ENCODE measurements around the gene CPE.

Gene CPE

DNA sequence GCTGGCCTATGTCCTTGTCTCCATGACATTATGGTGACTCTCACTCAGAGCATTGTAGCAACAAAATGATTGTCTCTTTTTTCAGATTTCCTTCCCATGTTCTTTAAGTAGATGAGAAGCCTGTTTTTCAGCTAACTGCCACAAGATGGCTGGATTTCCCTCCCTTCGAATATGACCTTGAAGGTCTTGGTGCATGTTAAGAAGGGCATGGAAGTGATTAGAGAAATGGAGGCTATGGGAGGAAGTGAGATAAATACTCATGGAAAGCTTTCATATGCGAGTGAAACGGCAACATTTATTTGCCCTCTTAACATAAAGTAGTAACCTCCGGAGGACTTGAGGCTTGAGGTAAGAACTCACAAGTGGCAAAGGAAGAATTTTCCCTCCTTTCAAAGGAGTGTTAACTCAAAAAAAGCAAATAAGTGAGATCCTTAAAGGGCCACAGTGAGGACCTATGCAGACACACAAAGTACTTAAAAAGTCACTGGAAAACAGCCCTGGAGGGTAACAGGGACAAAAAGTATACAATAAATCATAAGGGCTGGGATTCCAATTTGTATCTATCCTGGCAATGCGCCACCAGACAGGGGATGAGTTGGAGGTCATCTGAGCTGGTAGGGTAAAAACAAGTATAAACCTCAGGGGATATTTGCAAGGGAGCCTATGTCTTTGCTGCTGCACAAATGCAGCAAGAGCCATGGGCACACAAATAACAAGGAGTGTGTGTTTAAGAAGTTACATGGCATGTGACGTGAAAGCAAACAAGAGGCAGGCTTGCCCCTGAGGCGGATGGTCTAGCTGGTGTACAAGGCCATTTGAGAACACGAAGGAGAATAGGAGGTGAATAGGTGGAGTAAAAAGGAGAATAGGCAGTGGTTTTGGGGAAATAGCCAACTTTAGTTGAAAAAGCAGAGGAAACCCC lies 96.2 kb downstream of the CPE start:
- H3K27me3 ChIP-seq (ENCODE audit: control insufficient read depth in 3 of 3, insufficient read depth in 3 of 3, low read depth in 1 of 3, low read length in 3 of 3): no peaks in the 10 kb centered on the region
- no peak for DNase-seq (ENCODE audit: low spot score)
- WGBS, 2 donors (ENCODE audit: extremely low coverage in 2 of 2, insufficient read length in 2 of 2, insufficient replicate concordance in 1 of 2): no CpG with 5 or more reads among the region's 8 CpGs
- H2AK5ac ChIP-seq (ENCODE audit: low read depth, low read length): no peak overlapping the region
- no peak overlapping the region for H3K23ac ChIP-seq (ENCODE audit: low read depth, low read length, poor library complexity)
- no peak overlapping the region for H2BK15ac ChIP-seq (ENCODE audit: low read length)
- H3K4me3 ChIP-seq (ENCODE audit: low read length in 2 of 2): peak overlapping the region in 1 of 2 donors; percentile 33
- H3K4ac ChIP-seq (ENCODE audit: low read length): no peak overlapping the region
- no peak overlapping the region for H4K91ac ChIP-seq (ENCODE audit: low read depth, low read length, poor library complexity)
- H3K4me1 ChIP-seq (ENCODE audit: control insufficient read depth in 2 of 2, insufficient read depth in 1 of 2, low read depth in 1 of 2, low read length in 2 of 2): no peaks in the 10 kb centered on the region
- H3K27ac ChIP-seq (replicated peaks; ENCODE audit: low read length): no peak overlapping the region
- no peak overlapping the region for H4K8ac ChIP-seq (ENCODE audit: low read depth, low read length)
- H3K9ac ChIP-seq (ENCODE audit: low read depth, low read length, poor library complexity): no peak overlapping the region
- peaks cover 23 to 38% of the 10 kb centered on the region in 2 donors for H3K9me3 ChIP-seq (replicated peaks in 1 of 2; ENCODE audit: control insufficient read depth in 2 of 2, insufficient read depth in 1 of 2, low read depth in 1 of 2, low read length in 2 of 2)
- H3K79me1 ChIP-seq (ENCODE audit: low read depth, low read length): no peaks in the 10 kb centered on the region
- H2BK5ac ChIP-seq (ENCODE audit: low read length): no peak overlapping the region
- no peak overlapping the region for H2BK120ac ChIP-seq (ENCODE audit: low read depth, low read length)
- H2BK12ac ChIP-seq (ENCODE audit: low read length): no peak overlapping the region
- H3K4me2 ChIP-seq (ENCODE audit: insufficient read depth, low read length, poor library complexity, severe bottlenecking): no peak overlapping the region
- peaks cover 0 to 10% of the 10 kb centered on the region in 2 donors for H3K36me3 ChIP-seq (replicated peaks in 1 of 2; ENCODE audit: control insufficient read depth in 2 of 2, insufficient read depth in 2 of 2, low read length in 2 of 2)
- no peak overlapping the region for H3K18ac ChIP-seq (ENCODE audit: low read length)
- no peak overlapping the region for H2AFZ ChIP-seq (ENCODE audit: low read length)
- H3K14ac ChIP-seq (ENCODE audit: low read length): no peak overlapping the region

DNA sequence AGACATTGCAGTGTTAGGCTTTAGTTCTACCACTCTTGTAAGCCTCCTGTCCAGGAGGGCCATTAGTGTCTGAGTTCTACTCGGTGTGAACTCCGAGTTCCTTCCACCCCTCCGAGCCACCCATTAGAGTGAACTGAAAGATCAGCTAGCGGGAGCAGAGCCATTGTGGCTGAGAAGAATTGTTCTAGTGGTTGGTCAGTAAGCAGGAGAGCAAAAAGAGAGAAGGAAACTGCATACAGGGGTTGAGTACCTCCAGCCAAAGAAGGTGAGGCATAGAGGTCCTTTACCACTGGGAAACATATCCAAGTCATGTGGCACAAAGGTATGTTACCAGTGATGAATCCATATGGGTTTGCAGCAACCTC lies 96.9 kb downstream of the CPE start:
- H3K4me3 ChIP-seq (ENCODE audit: low read length in 2 of 2): no peak overlapping the region
- WGBS, 2 donors (ENCODE audit: extremely low coverage in 2 of 2, insufficient read length in 2 of 2, insufficient replicate concordance in 1 of 2): no CpG with 5 or more reads among the region's 4 CpGs

GRCh38 chr4:165476214-165477098 lies 97.6 kb downstream of the CPE start:
- H3K36me3 ChIP-seq (replicated peaks in 1 of 2; ENCODE audit: control insufficient read depth in 2 of 2, insufficient read depth in 2 of 2, low read length in 2 of 2): peaks cover 0 to 3% of the 10 kb centered on the region in 2 donors
- no peak overlapping the region for H3K18ac ChIP-seq (ENCODE audit: low read length)
- H3K9ac ChIP-seq (ENCODE audit: low read depth, low read length, poor library complexity): no peak overlapping the region
- no peak overlapping the region for H2AFZ ChIP-seq (ENCODE audit: low read length)
- no peak overlapping the region for H2BK12ac ChIP-seq (ENCODE audit: low read length)
- no peaks in the 10 kb centered on the region for H3K79me1 ChIP-seq (ENCODE audit: low read depth, low read length)
- no peak overlapping the region for H3K23ac ChIP-seq (ENCODE audit: low read depth, low read length, poor library complexity)
- H2AK5ac ChIP-seq (ENCODE audit: low read depth, low read length): no peak overlapping the region
- no peak overlapping the region for H3K14ac ChIP-seq (ENCODE audit: low read length)
- H4K91ac ChIP-seq (ENCODE audit: low read depth, low read length, poor library complexity): no peak overlapping the region
- H2BK120ac ChIP-seq (ENCODE audit: low read depth, low read length): no peak overlapping the region
- H3K4ac ChIP-seq (ENCODE audit: low read length): no peak overlapping the region
- peaks cover 15 to 31% of the 10 kb centered on the region in 2 donors for H3K9me3 ChIP-seq (replicated peaks in 1 of 2; ENCODE audit: control insufficient read depth in 2 of 2, insufficient read depth in 1 of 2, low read depth in 1 of 2, low read length in 2 of 2)
- peak overlapping the region in 1 of 2 donors; percentile 22 for H3K4me3 ChIP-seq (ENCODE audit: low read length in 2 of 2)
- H2BK5ac ChIP-seq (ENCODE audit: low read length): no peak overlapping the region
- no peaks in the 10 kb centered on the region for H3K4me1 ChIP-seq (ENCODE audit: control insufficient read depth in 2 of 2, insufficient read depth in 1 of 2, low read depth in 1 of 2, low read length in 2 of 2)
- DNase-seq (ENCODE audit: low spot score): no peak
- H3K4me2 ChIP-seq (ENCODE audit: insufficient read depth, low read length, poor library complexity, severe bottlenecking): no peak overlapping the region
- H3K27me3 ChIP-seq (ENCODE audit: control insufficient read depth in 3 of 3, insufficient read depth in 3 of 3, low read depth in 1 of 3, low read length in 3 of 3): no peaks in the 10 kb centered on the region
- no peak overlapping the region for H3K27ac ChIP-seq (replicated peaks; ENCODE audit: low read length)
- no CpG with 5 or more reads among the region's 14 CpGs for whole genome bisulfite sequencing, 2 donors (ENCODE audit: extremely low coverage in 2 of 2, insufficient read length in 2 of 2, insufficient replicate concordance in 1 of 2)
- no peak overlapping the region for H4K8ac ChIP-seq (ENCODE audit: low read depth, low read length)
- no peak overlapping the region for H2BK15ac ChIP-seq (ENCODE audit: low read length)

More for the DNA sequence above, 96.9 kb downstream of the CPE start:
- Histone ChIP-seq H3K4ac (ENCODE audit: low read length) (no peak overlapping the region), H3K9me3 (replicated peaks in 1 of 2; ENCODE audit: control insufficient read depth in 2 of 2, insufficient read depth in 1 of 2, low read depth in 1 of 2, low read length in 2 of 2) (peaks cover 18 to 32% of the 10 kb centered on the region in 2 donors), H2BK120ac (ENCODE audit: low read depth, low read length) (no peak overlapping the region), H4K91ac (ENCODE audit: low read depth, low read length, poor library complexity) (no peak overlapping the region), H2BK5ac (ENCODE audit: low read length) (no peak overlapping the region), H3K14ac (ENCODE audit: low read length) (no peak overlapping the region), H4K8ac (ENCODE audit: low read depth, low read length) (no peak overlapping the region), H2AFZ (ENCODE audit: low read length) (no peak overlapping the region), H3K23ac (ENCODE audit: low read depth, low read length, poor library complexity) (no peak overlapping the region), H2BK12ac (ENCODE audit: low read length) (no peak overlapping the region), H2AK5ac (ENCODE audit: low read depth, low read length) (no peak overlapping the region), H3K27me3 (ENCODE audit: control insufficient read depth in 3 of 3, insufficient read depth in 3 of 3, low read depth in 1 of 3, low read length in 3 of 3) (no peaks in the 10 kb centered on the region), H2BK15ac (ENCODE audit: low read length) (no peak overlapping the region), H3K79me1 (ENCODE audit: low read depth, low read length) (no peaks in the 10 kb centered on the region), H3K9ac (ENCODE audit: low read depth, low read length, poor library complexity) (no peak overlapping the region), H3K18ac (ENCODE audit: low read length) (no peak overlapping the region), H3K36me3 (replicated peaks in 1 of 2; ENCODE audit: control insufficient read depth in 2 of 2, insufficient read depth in 2 of 2, low read length in 2 of 2) (peaks cover 0 to 4% of the 10 kb centered on the region in 2 donors), H3K27ac (replicated peaks; ENCODE audit: low read length) (no peak overlapping the region), H3K4me1 (ENCODE audit: control insufficient read depth in 2 of 2, insufficient read depth in 1 of 2, low read depth in 1 of 2, low read length in 2 of 2) (no peaks in the 10 kb centered on the region), H3K4me2 (ENCODE audit: insufficient read depth, low read length, poor library complexity, severe bottlenecking) (no peak overlapping the region)
- DNase-seq (ENCODE audit: low spot score): no peak

DNA sequence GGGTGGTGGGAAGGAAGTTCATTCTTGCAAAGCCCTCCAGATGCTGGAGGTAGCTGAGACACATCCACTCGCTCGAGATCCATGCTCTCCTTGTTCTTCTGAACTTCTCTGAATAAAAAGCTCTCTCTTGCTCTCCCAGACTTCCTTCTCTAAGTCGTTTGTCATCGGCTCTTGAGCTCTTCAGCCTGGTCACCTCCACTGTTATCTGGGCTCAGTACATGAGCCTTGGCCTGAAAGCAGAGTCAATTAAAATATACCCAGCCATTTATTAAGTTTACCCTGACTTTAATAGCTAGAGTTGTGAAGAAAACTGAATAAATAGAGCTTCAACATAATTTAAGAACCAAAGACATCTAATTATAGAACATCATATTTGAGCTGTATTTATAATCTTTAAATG lies 99.0 kb downstream of the CPE start:
- Histone ChIP-seq H4K8ac (ENCODE audit: low read depth, low read length) (no peak overlapping the region), H3K4me1 (ENCODE audit: control insufficient read depth in 2 of 2, insufficient read depth in 1 of 2, low read depth in 1 of 2, low read length in 2 of 2) (no peaks in the 10 kb centered on the region), H2BK12ac (ENCODE audit: low read length) (no peak overlapping the region), H2BK5ac (ENCODE audit: low read length) (no peak overlapping the region), H3K36me3 (replicated peaks in 1 of 2; ENCODE audit: control insufficient read depth in 2 of 2, insufficient read depth in 2 of 2, low read length in 2 of 2) (peaks cover 0 to 5% of the 10 kb centered on the region in 2 donors), H2BK120ac (ENCODE audit: low read depth, low read length) (no peak overlapping the region), H2BK15ac (ENCODE audit: low read length) (no peak overlapping the region), H3K14ac (ENCODE audit: low read length) (no peak overlapping the region), H3K9ac (ENCODE audit: low read depth, low read length, poor library complexity) (no peak overlapping the region), H2AFZ (ENCODE audit: low read length) (no peak overlapping the region), H3K79me1 (ENCODE audit: low read depth, low read length) (no peaks in the 10 kb centered on the region), H3K4me3 (ENCODE audit: low read length in 2 of 2) (no peak overlapping the region), H4K91ac (ENCODE audit: low read depth, low read length, poor library complexity) (no peak overlapping the region), H3K4ac (ENCODE audit: low read length) (no peak overlapping the region), H3K9me3 (replicated peaks in 1 of 2; ENCODE audit: control insufficient read depth in 2 of 2, insufficient read depth in 1 of 2, low read depth in 1 of 2, low read length in 2 of 2) (peaks cover 14 to 17% of the 10 kb centered on the region in 2 donors), H3K23ac (ENCODE audit: low read depth, low read length, poor library complexity) (no peak overlapping the region), H2AK5ac (ENCODE audit: low read depth, low read length) (no peak overlapping the region), H3K27me3 (ENCODE audit: control insufficient read depth in 3 of 3, insufficient read depth in 3 of 3, low read depth in 1 of 3, low read length in 3 of 3) (no peaks in the 10 kb centered on the region), H3K4me2 (ENCODE audit: insufficient read depth, low read length, poor library complexity, severe bottlenecking) (no peak overlapping the region), H3K27ac (replicated peaks; ENCODE audit: low read length) (no peak overlapping the region), H3K18ac (ENCODE audit: low read length) (no peak overlapping the region)
- no CpG with 5 or more reads among the region's 4 CpGs for WGBS, 2 donors (ENCODE audit: extremely low coverage in 2 of 2, insufficient read length in 2 of 2, insufficient replicate concordance in 1 of 2)
- DNase-seq (ENCODE audit: low spot score): no peak
